CD4-positive, alpha-beta T cell treated with Interleukin-6 at 100 ng/mL for 8 hours (primary cell): ENCODE data around the gene RGS13.
A peak's percentile ranks its signal among the peaks of the same experiment; 100 is the strongest.

Experiments
- DNase-seq: peaks from one replicate; pipeline ENCODE4 v3.0.0-alpha.2; 2020; ENCODE audit warnings: mixed read lengths, low spot score

The RGS13 gene

GRCh38 chr1:192635939-192636338 lies at the start of gene RGS13:
RGS13 (plus strand) TSS chr1:192636147; CDS start chr1:192644335, 8,188 bp downstream.
- no peak for DNase-seq

GRCh38 chr1:192587386-192588266 lies 48.3 kb upstream of the RGS13 start:
- no peak for DNase-seq

- no peak for DNase-seq
Observed at GRCh38 chr1:192588546-192588945, 47.4 kb upstream of the RGS13 start.

GRCh38 chr1:192589813-192590212 lies 46.1 kb upstream of the RGS13 start:
- no peak for DNase-seq

- no peak for DNase-seq
Observed at GRCh38 chr1:192592517-192592916, 43.4 kb upstream of the RGS13 start.

GRCh38 chr1:192592981-192593708 lies 42.8 kb upstream of the RGS13 start:
- no peak for DNase-seq

- DNase-seq, result no peak
Observed at GRCh38 chr1:192595299-192595698, 40.6 kb upstream of the RGS13 start.

GRCh38 chr1:192598589-192598988 lies 37.4 kb upstream of the RGS13 start:
- no peak for DNase-seq

- DNase-seq, result no peak
Observed at GRCh38 chr1:192600275-192600674, 35.7 kb upstream of the RGS13 start.

GRCh38 chr1:192601143-192601542 lies 34.8 kb upstream of the RGS13 start:
- no peak for DNase-seq

- no peak for DNase-seq
Observed at GRCh38 chr1:192601567-192601966, 34.4 kb upstream of the RGS13 start.

- no peak for DNase-seq
Observed at GRCh38 chr1:192602757-192603156, 33.2 kb upstream of the RGS13 start.

- no peak for DNase-seq
Observed at GRCh38 chr1:192603218-192603787, 32.6 kb upstream of the RGS13 start.

- DNase-seq, result no peak
Observed at GRCh38 chr1:192604979-192605620, 30.8 kb upstream of the RGS13 start.

GRCh38 chr1:192608671-192609070 lies 27.3 kb upstream of the RGS13 start:
- no peak for DNase-seq

- DNase-seq, result peak; percentile 59
Observed at GRCh38 chr1:192609110-192610079, 26.6 kb upstream of the RGS13 start.

- peak; percentile 17 for DNase-seq
Observed at GRCh38 chr1:192610112-192610889, 25.6 kb upstream of the RGS13 start.

- no peak for DNase-seq
Observed at GRCh38 chr1:192615055-192615454, 20.9 kb upstream of the RGS13 start.

- no peak for DNase-seq
Observed at GRCh38 chr1:192620071-192620635, 15.8 kb upstream of the RGS13 start.
